A673 (cell line): Measurements from ENCODE around the gene ADAMTSL3. TPM values are rescaled to one million over a fixed set of nuclear protein-coding genes. Genes with fewer than 3 reads are reported as not detected.

ENCODE experiments used
- BruUV-seq: library from RNA; stranded (reverse); fragments of 400-500 nt; replicated peaks from 2 replicates; lab custom pipeline; 2021; lab: Mats Ljungman, UMichigan
- CTCF ChIA-PET: fragments of 300-600 bp; sonication (Branson Sonifier 250); formaldehyde crosslinking; loops from one replicate; lab custom pipeline; 2022; ENCODE audit warnings: antibody characterized with exemption; lab: Charles Lee
- POLR2A ChIA-PET: fragments of 300-600 bp; sonication (Branson Sonifier 250); formaldehyde crosslinking; loops from one replicate; lab custom pipeline; 2022; ENCODE audit warnings: antibody characterized with exemption; ENCODE audit not compliant: low non-redundant PET; lab: Charles Lee
- DNase-seq: peaks from one replicate; pipeline ENCODE4 v3.0.0-alpha.2; 2015; ENCODE audit warnings: low spot score
- H3K27ac ChIP-seq: fragments of 200-600 bp; sonication (generic); 2 replicates; pipeline ENCODE4 v1.5.1; 2016; ENCODE audit warnings: mixed run types, low read depth, mild to moderate bottlenecking, mixed read lengths, antibody characterized with exemption, low read length; ENCODE audit not compliant: poor library complexity, severe bottlenecking
- H3K27me3 ChIP-seq: fragments of 200-600 bp; sonication (generic); replicated peaks from 2 replicates; pipeline ENCODE4 v1.6.1; 2017; ENCODE audit warnings: mixed run types, low read depth, mild to moderate bottlenecking, mixed read lengths, antibody characterized with exemption, low read length; ENCODE audit not compliant: insufficient read depth, poor library complexity
- H3K36me3 ChIP-seq: fragments of 200-600 bp; sonication (generic); 2 replicates; pipeline ENCODE4 v1.6.1; 2016; ENCODE audit warnings: mixed run types, mild to moderate bottlenecking, mixed read lengths, antibody characterized with exemption, low read length; ENCODE audit not compliant: insufficient read depth, poor library complexity, severe bottlenecking
- H3K4me1 ChIP-seq: fragments of 200-600 bp; sonication (generic); 2 replicates; pipeline ENCODE4 v1.6.1; 2017; ENCODE audit warnings: mixed run types, mild to moderate bottlenecking, mixed read lengths, antibody characterized with exemption, low read length; ENCODE audit not compliant: insufficient read depth, poor library complexity, severe bottlenecking
- H3K4me3 ChIP-seq: fragments of 200-600 bp; sonication (generic); 2 replicates; pipeline ENCODE4 v1.5.1; 2016; ENCODE audit warnings: low read depth, mixed run types, mild to moderate bottlenecking, mixed read lengths, low read length; ENCODE audit not compliant: poor library complexity, severe bottlenecking
- H3K9me3 ChIP-seq: fragments of 200-600 bp; sonication (generic); 2 replicates; pipeline ENCODE4 v1.6.1; 2016; ENCODE audit warnings: mixed run types, low read depth, mild to moderate bottlenecking, mixed read lengths, antibody characterized with exemption, low read length; ENCODE audit not compliant: poor library complexity, severe bottlenecking
- CTCF ChIP-seq: fragments of 300-800, 200-600 bp; sonication (generic); conservative IDR thresholded peaks from 2 replicates; pipeline ENCODE4 v1.5.1; 2017; ENCODE audit warnings: low read depth, mild to moderate bottlenecking, antibody characterized with exemption, low read length, moderate library complexity, mixed read lengths
- EZH2 ChIP-seq: fragments of 200-600 bp; sonication (generic); IDR thresholded peaks from 2 replicates; pipeline ENCODE4 v1.6.1; 2017; ENCODE audit warnings: borderline replicate concordance, low read depth, mild to moderate bottlenecking, mixed read lengths, antibody characterized with exemption, low read length; ENCODE audit not compliant: poor library complexity, severe bottlenecking
- intact Hi-C: fragments of 100-400 bp; cut with micrococcal nuclease; formaldehyde crosslinking; loops from one replicate; pipeline ENCODE4 v1.10.0; 2022; ENCODE audit not compliant: unreplicated experiment
- total RNA-seq: library from RNA; stranded (reverse); gene quantifications from 2 replicates; pipeline ENCODE4 v1.2.3, GENCODE V29; 2021

The ADAMTSL3 gene
- total RNA-seq, 1 experiment from 2014 or later: 0.95 TPM

GRCh38 chr15:83810110-83810509, 156.2 kb downstream of the ADAMTSL3 start:
- ChIA-PET CTCF (no interaction called here), POLR2A (no interaction called here)
- TF ChIP-seq EZH2: no peak
- TF ChIP-seq CTCF: no peak
- Histone ChIP-seq H3K27ac (no peak overlapping the region), H3K36me3 (no peaks in the 10 kb centered on the region), H3K27me3 (no peaks in the 10 kb centered on the region), H3K4me3 (no peak overlapping the region), H3K9me3 (peaks cover 3% of the 10 kb centered on the region), H3K4me1 (no peaks in the 10 kb centered on the region)
- intact Hi-C loops: no loop called here
- no TSS peak for BruUV-seq
- DNase-seq: no peak

GRCh38 chr15:83813682-83814081, 159.8 kb downstream of the ADAMTSL3 start:
- intact Hi-C loops: no loop called here
- no TSS peak for BruUV-seq
- Histone ChIP-seq H3K36me3 (no peaks in the 10 kb centered on the region), H3K27ac (no peak overlapping the region), H3K4me1 (no peaks in the 10 kb centered on the region), H3K27me3 (no peaks in the 10 kb centered on the region), H3K4me3 (no peak overlapping the region), H3K9me3 (no peaks in the 10 kb centered on the region)
- CTCF ChIA-PET: no interaction called here
- POLR2A ChIA-PET: no interaction called here
- no peak for TF ChIP-seq EZH2
- no peak for TF ChIP-seq CTCF
- DNase-seq: no peak

GRCh38 chr15:83815506-83815905, 161.6 kb downstream of the ADAMTSL3 start:
- ChIA-PET CTCF (no interaction called here), POLR2A (no interaction called here)
- no peak overlapping the region for H3K4me3 ChIP-seq
- no TSS peak for BruUV-seq
- TF ChIP-seq EZH2: no peak
- no peak for TF ChIP-seq CTCF
- H3K36me3 ChIP-seq: no peaks in the 10 kb centered on the region
- intact Hi-C loops: no loop called here
- no peaks in the 10 kb centered on the region for H3K9me3 ChIP-seq
- H3K27me3 ChIP-seq: no peaks in the 10 kb centered on the region
- DNase-seq: no peak
- H3K27ac ChIP-seq: no peak overlapping the region
- no peaks in the 10 kb centered on the region for H3K4me1 ChIP-seq
